OCI-LY7 (cell line): Measurements from ENCODE around the gene SAE1. TPM values are rescaled to one million over a fixed set of nuclear protein-coding genes. Genes with fewer than 3 reads are reported as not detected.

ENCODE experiments used
- BruUV-seq: library from RNA; stranded (reverse); fragments of 400-500 nt; replicated peaks from 2 replicates; lab custom pipeline; 2021; lab: Mats Ljungman, UMichigan
- CTCF ChIA-PET: fragments of 300-600 bp; sonication (Branson Sonifier 250); formaldehyde crosslinking; loops from one replicate; lab custom pipeline; 2022; ENCODE audit warnings: antibody characterized with exemption; ENCODE audit not compliant: unreplicated experiment; lab: Charles Lee
- POLR2A ChIA-PET: fragments of 300-600 bp; sonication (Branson Sonifier 250); formaldehyde crosslinking; loops from one replicate; lab custom pipeline; 2022; ENCODE audit warnings: antibody characterized with exemption; lab: Charles Lee
- DNase-seq: peaks from one replicate; pipeline ENCODE4 v3.0.0-alpha.2; 2015; ENCODE audit warnings: low spot score
- H2AFZ ChIP-seq: fragments of 200-600 bp; sonication (generic), shearing (Covaris generic); 2 replicates; pipeline ENCODE4 v1.6.1; 2014; ENCODE audit warnings: mild to moderate bottlenecking, antibody characterized with exemption, low read length, moderate library complexity
- H3K27ac ChIP-seq: fragments of 200-600 bp; sonication (generic); 2 replicates; pipeline ENCODE4 v1.5.1; 2014; ENCODE audit warnings: mixed run types, low read depth, mild to moderate bottlenecking, moderate library complexity, low read length, inconsistent platforms; ENCODE audit not compliant: poor library complexity, severe bottlenecking
- H3K36me3 ChIP-seq: fragments of 200-600 bp; sonication (generic); 2 replicates; pipeline ENCODE4 v1.6.1; 2014; ENCODE audit warnings: mild to moderate bottlenecking, antibody characterized with exemption, low read length, moderate library complexity, mixed read lengths; ENCODE audit not compliant: insufficient read depth
- H3K4me1 ChIP-seq: fragments of 200-600 bp; sonication (generic); 2 replicates; pipeline ENCODE4 v1.5.1; 2014; ENCODE audit warnings: mild to moderate bottlenecking, low read length; ENCODE audit not compliant: insufficient read depth, poor library complexity, severe bottlenecking
- H3K4me2 ChIP-seq: fragments of 200-600 bp; sonication (generic); 2 replicates; pipeline ENCODE4 v1.6.1; 2014; ENCODE audit warnings: mild to moderate bottlenecking, low read length
- H3K4me3 ChIP-seq: fragments of 200-600 bp; sonication (generic); 2 replicates; pipeline ENCODE4 v1.5.1; 2014; ENCODE audit warnings: mild to moderate bottlenecking, low read depth, low read length; ENCODE audit not compliant: poor library complexity, severe bottlenecking
- H3K79me2 ChIP-seq: fragments of 200-600 bp; sonication (generic); 2 replicates; pipeline ENCODE4 v1.6.1; 2016; ENCODE audit warnings: low read depth, mild to moderate bottlenecking, low read length, moderate library complexity, mixed read lengths; ENCODE audit not compliant: insufficient read depth
- H3K9me2 ChIP-seq: fragments of 200-600 bp; sonication (generic); 2 replicates; pipeline ENCODE4 v1.6.1; 2016; ENCODE audit warnings: mild to moderate bottlenecking, low read length, mixed read lengths; ENCODE audit not compliant: insufficient read depth
- H3K9me3 ChIP-seq: fragments of 200-600 bp; sonication (generic); 2 replicates; pipeline ENCODE4 v1.6.1; 2014; ENCODE audit warnings: mild to moderate bottlenecking, mixed run types, low read length, mixed read lengths
- H4K20me1 ChIP-seq: fragments of 200-600 bp; sonication (generic); 2 replicates; pipeline ENCODE4 v1.6.1; 2014; ENCODE audit warnings: mild to moderate bottlenecking, antibody characterized with exemption, low read length, moderate library complexity, mixed read lengths; ENCODE audit not compliant: insufficient read depth
- CTCF ChIP-seq: fragments of 200-600 bp; sonication (generic); conservative IDR thresholded peaks from 2 replicates; pipeline ENCODE4 v1.5.1; 2014; ENCODE audit warnings: mild to moderate bottlenecking, antibody characterized with exemption, low read length, moderate library complexity, mixed read lengths
- EZH2phosphoT487 ChIP-seq: fragments of 200-600 bp; sonication (generic); IDR thresholded peaks from 2 replicates; pipeline ENCODE4 v1.6.1; 2018; ENCODE audit warnings: low read depth, borderline replicate concordance, mild to moderate bottlenecking, mixed run types, antibody characterized with exemption, low read length, moderate library complexity, mixed read lengths
- intact Hi-C: fragments of 100-400 bp; cut with micrococcal nuclease; formaldehyde crosslinking; loops from one replicate; pipeline ENCODE4 v1.10.0; 2022; ENCODE audit not compliant: unreplicated experiment
- total RNA-seq, 2 experiments: library from RNA; depleted of rRNA in 1 of 2; stranded (reverse); fragments of >200 nt in 1 of 2; shearing (Covaris generic) in 1 of 2; gene quantifications; 2 replicates each; pipeline ENCODE4 v1.2.3, GENCODE V29; 2014 to 2022

Gene SAE1
- total RNA-seq, 2 experiments from 2014 or later = 144 to 165 TPM

- TF ChIP-seq EZH2phosphoT487 (no peak), CTCF (no peak)
- Histone ChIP-seq H3K4me2 (no peak overlapping the region), H3K9me3 (no peaks in the 10 kb centered on the region), H2AFZ (no peak overlapping the region), H3K9me2 (no peaks in the 10 kb centered on the region), H3K4me1 (no peaks in the 10 kb centered on the region), H3K79me2 (peaks cover 82% of the 10 kb centered on the region), H3K36me3 (peaks cover 92% of the 10 kb centered on the region), H4K20me1 (peaks cover 5% of the 10 kb centered on the region), H3K27ac (no peak overlapping the region), H3K4me3 (no peak overlapping the region)
- ChIA-PET POLR2A (no interaction called here), CTCF (no interaction called here)
- intact Hi-C loops = no loop called here
- no TSS peak for BruUV-seq
- DNase-seq = no peak
Observed at GRCh38 chr19:47141695-47142094, 11.1 kb downstream of the SAE1 start.

- peaks cover 5% of the 10 kb centered on the region for H4K20me1 ChIP-seq
- H3K9me3 ChIP-seq = no peaks in the 10 kb centered on the region
- H3K4me1 ChIP-seq = no peaks in the 10 kb centered on the region
- no peak overlapping the region for H2AFZ ChIP-seq
- peaks cover 90% of the 10 kb centered on the region for H3K36me3 ChIP-seq
- no peak overlapping the region for H3K4me2 ChIP-seq
- peaks cover 76% of the 10 kb centered on the region for H3K79me2 ChIP-seq
- ChIA-PET POLR2A (no interaction called here), CTCF (no interaction called here)
- H3K27ac ChIP-seq = no peak overlapping the region
- no TSS peak for BruUV-seq
- DNase-seq = no peak
- no peak overlapping the region for H3K4me3 ChIP-seq
- intact Hi-C loops = no loop called here
- no peaks in the 10 kb centered on the region for H3K9me2 ChIP-seq
- no peak for TF ChIP-seq EZH2phosphoT487
- TF ChIP-seq CTCF = no peak
Observed at GRCh38 chr19:47142779-47143178, 12.1 kb downstream of the SAE1 start.

GRCh38 chr19:47143322-47144073, 12.9 kb downstream of the SAE1 start:
- Histone ChIP-seq H3K36me3 (peaks cover 90% of the 10 kb centered on the region), H3K27ac (no peak overlapping the region), H3K4me1 (no peaks in the 10 kb centered on the region), H2AFZ (no peak overlapping the region), H3K9me3 (no peaks in the 10 kb centered on the region), H3K9me2 (no peaks in the 10 kb centered on the region), H3K4me2 (no peak overlapping the region), H4K20me1 (peaks cover 5% of the 10 kb centered on the region), H3K4me3 (no peak overlapping the region), H3K79me2 (peaks cover 69% of the 10 kb centered on the region)
- TF ChIP-seq EZH2phosphoT487 = no peak
- TF ChIP-seq CTCF = no peak
- BruUV-seq = no TSS peak
- no peak for DNase-seq
- intact Hi-C loops = no loop called here
- ChIA-PET POLR2A (no interaction called here), CTCF (no interaction called here)
